ENCODE results near the gene RAB12. TPM values are rescaled to one million over a fixed set of nuclear protein-coding genes. Genes with fewer than 3 reads are reported as not detected.

The RAB12 gene
- total and polyA plus RNA-seq, 2 of the 8 experiments (the other 6 are each of a cell fraction or from before 2014, with no cell fraction given): 19.7 to 45.9 TPM

DNA sequence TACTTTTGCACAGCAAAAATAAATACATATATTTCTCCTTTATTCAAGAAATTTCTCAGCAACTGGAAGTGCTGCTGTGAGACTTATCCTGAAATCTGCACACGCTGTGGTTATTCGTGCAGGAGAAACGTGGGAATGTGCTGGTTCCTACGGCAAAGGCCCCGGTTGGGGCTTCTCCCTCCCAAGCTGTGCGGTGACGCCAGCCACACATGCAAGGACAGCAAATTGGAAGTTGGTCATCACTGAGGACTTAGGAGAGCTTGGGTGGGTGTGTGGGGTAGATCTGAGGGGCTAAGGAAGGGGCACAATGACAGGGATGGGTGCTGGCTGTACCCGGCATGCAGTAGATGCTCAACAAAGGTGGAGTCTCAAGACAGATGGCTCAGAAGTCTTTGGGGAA, 79.6 kb downstream of the RAB12 start:
- Histone ChIP-seq H3K9me3 (ENCODE audit: insufficient read depth in 2 of 2, low read depth in 1 of 2, low read length in 1 of 2) (no peaks in the 10 kb centered on the region), H3K9ac (replicated peaks in 1 of 4; ENCODE audit: extremely low read depth in 1 of 4, low read depth in 3 of 4, low read length in 3 of 4) (no peak overlapping the region), H3K79me2 (ENCODE audit: control insufficient read depth in 1 of 2, insufficient read depth in 2 of 2, low read length in 2 of 2) (no peaks in the 10 kb centered on the region), H4K91ac (replicated peaks; ENCODE audit: insufficient read length, low read length) (no peak overlapping the region), H3K4ac (replicated peaks; ENCODE audit: insufficient read length, low read depth, low read length) (no peak overlapping the region), H2BK20ac (ENCODE audit: low read length) (peak overlapping the region; percentile 67; the same call in 1 of the 2 replicates), H3K56ac (replicated peaks; ENCODE audit: insufficient read length, low read depth, low read length) (no peak overlapping the region), H3K4me2 (ENCODE audit: insufficient read depth in 1 of 2, low read depth in 2 of 2, low read length in 2 of 2) (no peak overlapping the region), H3K14ac (ENCODE audit: insufficient read length) (no peak overlapping the region), H4K20me1 (replicated peaks in 1 of 2; ENCODE audit: control insufficient read depth in 1 of 2, insufficient read depth in 2 of 2, low read length in 2 of 2) (no peaks in the 10 kb centered on the region), H3K27ac (ENCODE audit: low read depth, low read length) (no peak overlapping the region), H3K18ac (ENCODE audit: extremely low read depth, low read length) (no peak overlapping the region), H3K79me1 (ENCODE audit: low read depth, low read length) (no peaks in the 10 kb centered on the region), H2BK15ac (ENCODE audit: low read length) (0 out of 2 replicates have a peak overlapping the region, but pooled peaks have one; percentile 53), H3K4me3 (ENCODE audit: extremely low read depth in 1 of 4, insufficient read depth in 2 of 4, low read depth in 3 of 4, low read length in 4 of 4) (no peak overlapping the region), H3K27me3 (replicated peaks in 1 of 4; ENCODE audit: control insufficient read depth in 3 of 4, extremely low read depth in 1 of 4, insufficient read depth in 3 of 4, low read length in 3 of 4) (no peaks in the 10 kb centered on the region), H4K8ac (ENCODE audit: extremely low read depth, insufficient read depth, low read length) (no peak overlapping the region), H3K36me3 (ENCODE audit: control insufficient read depth in 2 of 4, insufficient read depth in 4 of 4, low read length in 3 of 4) (no peaks in the 10 kb centered on the region), H3K4me1 (replicated peaks in 1 of 4; ENCODE audit: control insufficient read depth in 3 of 4, insufficient read depth in 4 of 4, low read length in 3 of 4) (peaks cover 0 to 11% (median 5%) of the 10 kb centered on the region in 4 experiments), H2BK12ac (ENCODE audit: low read depth, low read length) (no peak overlapping the region), H2AK5ac (ENCODE audit: low read depth, low read length) (no peak overlapping the region), H3K23ac (ENCODE audit: insufficient read length) (no peak overlapping the region), H4K5ac (ENCODE audit: insufficient read length, low read depth, low read length) (no peak overlapping the region), H2AFZ (ENCODE audit: low read length) (no peak overlapping the region), H2BK5ac (ENCODE audit: low read depth, low read length) (no peak overlapping the region), H3K23me2 (ENCODE audit: low read depth, low read length) (no peaks in the 10 kb centered on the region), H2BK120ac (replicated peaks; ENCODE audit: low read depth, low read length) (no peak overlapping the region)
- CTCF ChIA-PET (ENCODE audit: partially characterized antibody): interaction anchor here (0.6 to 1.5 kb wide), 2 partner anchors 11 to 105 kb away, joined by 3 read pairs; no protein-coding TSS in a partner anchor
- 95% methylated on average over 8 of the region's 8 CpGs; no CpG with 5 or more reads in 1 of the 2 experiments for WGBS, 2 experiments (ENCODE audit: extremely low coverage in 1 of 2, insufficient coverage in 1 of 2, insufficient read length in 1 of 2, insufficient replicate concordance in 2 of 2, low coverage in 1 of 2, low lambda C conversion rate in 2 of 2, missing lambda C conversion rate in 1 of 2)
- FAIRE-seq: no peak
- POLR2A ChIA-PET (ENCODE audit: partially characterized antibody): interaction anchor here (0.6 kb wide), 1 partner anchor 12 kb away, joined by 3 read pairs; no protein-coding TSS in a partner anchor
- no peak for DNase-seq (ENCODE audit: low read depth in 1 of 2, low spot score in 2 of 2)
- TF ChIP-seq NANOG (IDR thresholded peaks at IDR 0.05; ENCODE audit: insufficient read depth, low read depth, low read length, poor library complexity, severe bottlenecking) (no peak), SAP30 (IDR thresholded peaks at IDR 0.05; ENCODE audit: insufficient read depth, insufficient replicate concordance, low read length) (no peak), TCF12 (IDR thresholded peaks at IDR 0.05; ENCODE audit: low read depth, low read length) (no peak), JUND (IDR thresholded peaks at IDR 0.05; ENCODE audit: low read length) (no peak), KDM4A (IDR thresholded peaks at IDR 0.05; ENCODE audit: low read depth, low read length, severe bottlenecking) (no peak), SIN3A (conservative IDR thresholded peaks at IDR 0.05 in 1 of 2, IDR thresholded peaks at IDR 0.05 in 1 of 2; ENCODE audit: low read depth in 1 of 2, low read length in 2 of 2) (no peak), JUN (IDR thresholded peaks at IDR 0.05; ENCODE audit: low read depth, low read length) (no peak), RBBP5 (IDR thresholded peaks at IDR 0.05; ENCODE audit: borderline replicate concordance, low read depth, low read length) (no peak), EGR1 (IDR thresholded peaks at IDR 0.05; ENCODE audit: borderline replicate concordance, low read depth, low read length) (no peak), CHD1 (IDR thresholded peaks at IDR 0.05; ENCODE audit: low read depth, low read length) (no peak), TEAD4 (IDR thresholded peaks at IDR 0.05; ENCODE audit: low read depth, low read length) (no peak), GTF2F1 (IDR thresholded peaks at IDR 0.05; ENCODE audit: borderline replicate concordance, low read depth, low read length) (no peak), MAFK (IDR thresholded peaks at IDR 0.05; ENCODE audit: low read depth, low read length) (no peak)
